Hematopoietic multipotent progenitor cell treated with erythropoietin and hydrocortisone succinate and interleukin-3 and kit ligand, for 8 days (in vitro differentiated cells): ENCODE data around the gene USP37.

Experiments used
- DNase-seq: peaks from one replicate; pipeline ENCODE4 v3.0.0-alpha.2; 2015

Gene USP37

DNA sequence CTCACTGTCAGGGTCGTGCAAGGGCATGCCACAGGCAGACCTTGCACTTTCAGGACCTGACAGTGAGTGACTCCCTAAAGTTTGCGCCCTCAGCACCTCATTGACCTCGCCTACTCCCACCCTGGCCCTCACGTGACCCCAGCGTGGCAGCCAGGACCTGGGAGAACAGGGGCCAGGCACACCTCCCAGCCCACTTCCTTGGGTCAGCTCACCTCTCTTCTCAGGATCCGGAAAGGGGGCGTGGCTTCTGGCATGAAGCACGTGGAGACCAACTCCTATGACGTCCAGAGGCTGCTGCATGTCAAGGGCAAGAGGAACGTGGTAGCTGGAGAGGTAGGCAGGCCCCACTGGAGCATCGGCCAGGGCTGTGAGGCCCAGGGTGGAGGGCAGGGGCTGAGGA lies 140.4 kb downstream of the USP37 start:
- no peak for DNase-seq

DNA sequence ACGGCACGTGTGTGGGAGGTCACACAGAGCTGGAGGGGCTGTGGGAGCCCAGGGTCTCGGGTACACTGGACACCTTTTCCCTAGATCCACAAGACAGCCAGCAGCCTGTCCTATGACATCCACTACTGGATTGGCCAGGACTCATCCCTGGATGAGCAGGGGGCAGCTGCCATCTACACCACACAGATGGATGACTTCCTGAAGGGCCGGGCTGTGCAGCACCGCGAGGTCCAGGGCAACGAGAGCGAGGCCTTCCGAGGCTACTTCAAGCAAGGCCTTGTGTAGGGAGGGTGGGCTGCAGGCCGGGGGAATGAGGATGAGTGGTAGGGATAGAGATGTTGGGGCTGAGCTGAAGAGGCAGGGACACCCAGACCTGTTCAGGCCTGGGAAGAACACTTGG lies 142.6 kb downstream of the USP37 start:
- DNase-seq: no peak

DNA sequence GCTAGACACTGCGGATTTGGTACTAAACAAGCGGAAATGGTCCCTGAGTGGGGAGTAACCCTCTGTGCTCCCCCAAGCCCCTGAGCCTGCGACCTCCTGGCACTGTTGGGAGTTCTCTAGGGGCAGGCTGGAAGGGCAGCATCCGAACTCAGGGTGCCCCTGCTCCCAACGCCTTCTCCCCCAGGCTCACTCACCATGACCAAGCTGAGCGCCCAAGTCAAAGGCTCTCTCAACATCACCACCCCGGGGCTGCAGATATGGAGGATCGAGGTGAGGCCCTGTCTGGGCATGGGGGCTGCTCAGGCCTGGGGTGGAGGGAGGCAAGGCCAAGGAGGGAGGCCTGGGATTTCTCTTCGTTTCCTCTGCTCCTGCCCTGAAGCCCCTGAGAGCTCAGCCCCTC lies 144.6 kb downstream of the USP37 start:
- no peak for DNase-seq

DNA sequence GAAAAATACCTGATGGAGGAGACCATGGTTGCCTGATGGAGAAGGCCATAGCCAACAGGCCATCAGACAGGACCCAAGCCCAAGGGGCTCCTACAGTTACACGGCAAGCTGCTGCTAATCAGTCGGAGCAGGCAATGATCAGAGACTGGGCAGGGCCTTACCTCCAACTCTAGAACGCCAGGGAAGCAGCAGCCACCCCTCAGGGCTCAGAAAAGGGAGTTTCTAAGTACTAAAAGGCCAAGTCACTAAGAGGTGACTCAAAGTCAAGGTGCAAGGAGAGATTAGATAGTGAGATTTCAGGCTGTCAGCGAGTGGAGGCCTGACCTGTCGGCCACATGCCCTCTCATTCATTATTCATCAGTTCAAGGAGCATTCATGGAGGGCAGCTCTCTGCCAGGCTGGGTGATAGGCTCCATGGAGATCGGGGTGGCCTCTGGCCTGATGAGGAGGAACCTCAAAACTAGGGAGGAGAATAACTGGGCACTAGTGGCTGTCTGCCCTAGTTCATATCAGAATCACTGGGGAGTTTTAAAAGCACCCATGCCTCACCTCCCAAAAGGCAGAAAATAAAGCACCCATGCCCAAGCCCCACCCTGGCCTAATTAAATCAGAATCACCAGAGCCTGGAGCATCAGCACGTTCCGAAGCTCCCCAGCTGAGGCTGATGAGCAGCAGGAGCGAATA lies 145.6 kb downstream of the USP37 start:
- peak; percentile 91 for DNase-seq

DNA sequence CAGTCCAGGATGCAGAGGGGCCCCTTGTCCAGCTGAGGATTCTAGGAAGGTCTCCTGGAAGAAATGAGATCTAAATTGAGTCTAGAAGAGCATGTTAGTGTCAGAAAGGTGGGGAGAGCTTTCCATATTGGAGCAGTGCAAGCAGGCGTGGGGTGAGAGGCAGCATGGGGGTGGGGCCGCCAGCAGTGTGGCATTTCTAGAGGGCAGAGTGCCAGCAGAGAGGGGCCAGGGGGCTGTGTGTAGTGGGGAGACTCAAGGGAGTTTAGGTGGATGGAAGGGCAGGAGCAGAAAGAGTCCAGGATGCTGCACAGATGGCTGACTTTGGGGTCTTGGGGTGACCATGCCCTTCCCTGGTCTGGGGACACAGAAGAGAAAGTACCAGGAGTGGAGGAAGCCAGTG lies 147.1 kb downstream of the USP37 start:
- no peak for DNase-seq

DNA sequence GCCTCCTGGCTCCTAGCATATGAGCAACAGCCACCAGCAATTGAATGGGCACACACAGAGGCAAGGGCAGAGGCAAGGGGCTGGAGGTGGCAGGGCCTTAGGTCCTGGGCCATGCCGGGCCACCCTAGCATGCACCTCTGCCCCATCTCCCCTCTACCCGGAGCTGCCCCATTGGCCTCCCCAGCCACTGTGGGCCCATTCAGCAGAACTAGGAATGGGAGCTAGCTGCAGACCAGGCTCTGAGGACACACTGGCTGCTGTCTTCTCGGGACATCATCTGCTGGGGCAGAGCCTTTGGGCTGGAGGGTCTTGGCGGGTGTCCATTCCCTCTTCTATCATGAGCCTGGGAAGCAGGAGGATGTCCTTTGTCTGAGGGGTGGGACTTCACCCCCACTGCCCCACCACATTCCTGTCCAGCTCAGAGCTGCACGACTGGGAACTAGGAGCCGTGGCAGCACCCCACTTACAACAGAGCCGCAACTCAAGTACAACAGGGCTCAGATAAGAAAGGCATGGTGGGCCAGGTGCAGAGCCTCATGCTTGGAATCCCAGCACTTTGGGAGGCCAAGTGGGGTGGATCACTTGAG lies 148.4 kb downstream of the USP37 start:
- DNase-seq: no peak

DNA sequence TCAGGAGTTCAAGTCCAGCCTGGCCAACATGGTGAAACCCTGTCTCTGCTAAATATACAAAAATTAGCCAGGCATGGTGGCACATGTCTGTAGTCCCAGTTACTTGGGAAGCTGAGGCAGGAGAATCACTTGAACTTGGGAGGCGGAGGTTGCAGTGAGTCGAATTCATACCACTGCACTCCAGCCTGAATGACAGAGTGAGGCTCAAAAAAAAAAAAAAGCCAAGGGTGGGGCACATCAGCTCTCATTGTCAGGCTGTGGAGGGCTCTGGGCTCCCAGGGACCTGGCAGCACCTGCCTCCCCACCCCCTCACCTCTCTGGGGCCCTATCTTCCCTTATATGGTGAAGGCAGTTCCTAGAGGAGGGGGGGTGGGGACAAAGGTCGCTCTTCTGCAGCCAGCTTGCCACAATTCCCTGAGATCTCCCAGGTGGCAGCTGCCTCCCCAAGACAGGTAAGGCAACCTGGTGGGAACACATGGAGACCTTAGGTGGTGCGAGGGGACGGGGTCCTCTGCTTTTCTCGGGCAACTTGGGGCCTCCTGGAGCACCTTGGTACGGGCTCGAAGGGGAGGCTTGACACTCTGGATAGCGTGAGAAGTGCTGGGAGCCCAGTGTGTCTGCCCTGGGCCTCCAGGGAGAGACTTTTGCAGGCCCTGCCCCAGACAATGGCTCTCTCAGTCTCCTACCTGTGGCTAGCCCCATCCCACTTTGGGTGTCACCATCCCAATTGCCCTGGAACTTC lies 149.3 kb downstream of the USP37 start, which contains the start of gene VIL1:
VIL1 (plus strand) TSS at position 407 of the 742 bp plus-strand sequence. CDS start 4,656 bp downstream, outside the sequence.
- no peak for DNase-seq

DNA sequence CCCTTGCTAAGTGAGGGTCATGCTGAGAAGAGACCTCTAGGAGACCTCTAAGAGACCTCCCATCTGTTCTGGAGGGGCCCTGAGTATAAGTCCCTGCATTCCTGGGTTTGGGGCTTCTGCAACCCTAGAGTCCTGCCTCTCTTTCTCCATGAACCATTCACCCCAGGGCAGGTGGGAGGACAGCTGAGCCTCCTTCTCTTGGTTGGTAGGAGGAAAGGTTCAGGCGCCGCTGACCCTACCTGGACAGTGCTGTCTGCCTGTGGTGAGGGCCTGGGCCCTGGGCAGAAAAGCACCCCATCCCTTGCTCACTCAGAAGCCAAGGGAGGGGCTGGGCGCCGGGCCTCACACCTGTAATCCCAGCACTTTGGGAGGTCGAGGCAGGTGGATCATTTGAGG lies 149.8 kb downstream of the USP37 start:
- DNase-seq: no peak

DNA sequence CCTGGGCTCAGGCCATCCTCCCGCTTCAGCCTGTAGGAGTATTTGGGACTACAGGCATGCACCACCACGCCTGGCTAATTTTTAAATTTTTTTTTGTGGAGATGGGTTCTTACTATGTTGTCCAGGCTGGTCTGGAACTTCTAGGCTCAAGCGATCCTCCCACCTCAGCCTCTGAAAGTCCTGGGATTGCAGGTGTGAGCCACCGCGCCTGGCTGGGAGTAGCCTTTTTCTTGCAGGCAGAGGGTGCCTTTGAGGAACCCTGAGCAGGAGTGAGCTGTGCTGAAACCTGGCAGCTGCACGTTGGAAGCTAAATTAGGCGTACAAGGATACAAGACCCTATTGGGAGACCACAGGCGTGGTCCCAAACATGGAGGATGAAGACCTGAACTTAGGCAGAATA lies 160.4 kb downstream of the USP37 start:
- no peak for DNase-seq

DNA sequence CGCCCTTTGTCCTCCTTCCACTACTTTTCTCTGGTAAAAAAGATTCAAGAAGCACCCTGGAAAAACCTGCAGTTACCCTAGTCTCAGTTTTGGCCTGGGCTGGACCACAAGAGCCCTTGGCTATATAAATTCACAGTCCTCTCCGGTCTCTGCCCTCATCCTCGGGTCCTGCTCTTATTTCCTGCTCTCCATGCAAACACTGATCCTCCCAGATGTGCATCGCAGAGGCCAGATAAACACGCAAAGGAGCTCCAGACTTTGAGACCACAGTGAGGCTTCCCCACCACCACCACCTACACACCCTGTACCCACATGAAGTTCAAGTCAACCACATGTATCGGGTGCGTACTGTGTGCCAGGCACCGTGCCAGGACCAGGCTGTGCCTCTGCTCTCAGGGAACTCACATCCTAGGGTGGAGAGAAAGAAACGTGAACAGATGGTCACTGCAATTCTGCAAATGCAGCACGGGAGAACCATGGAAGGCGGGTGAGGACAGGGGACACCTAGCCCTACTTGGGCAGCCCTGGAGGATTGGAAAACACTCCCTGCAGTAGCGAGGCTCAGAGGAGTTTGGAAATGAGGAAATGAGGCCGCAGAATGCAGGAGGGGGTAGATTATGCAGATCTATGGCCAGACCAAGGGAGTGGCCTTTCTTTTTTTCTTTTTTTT lies 161.1 kb downstream of the USP37 start:
- peak; percentile 97 for DNase-seq

DNA sequence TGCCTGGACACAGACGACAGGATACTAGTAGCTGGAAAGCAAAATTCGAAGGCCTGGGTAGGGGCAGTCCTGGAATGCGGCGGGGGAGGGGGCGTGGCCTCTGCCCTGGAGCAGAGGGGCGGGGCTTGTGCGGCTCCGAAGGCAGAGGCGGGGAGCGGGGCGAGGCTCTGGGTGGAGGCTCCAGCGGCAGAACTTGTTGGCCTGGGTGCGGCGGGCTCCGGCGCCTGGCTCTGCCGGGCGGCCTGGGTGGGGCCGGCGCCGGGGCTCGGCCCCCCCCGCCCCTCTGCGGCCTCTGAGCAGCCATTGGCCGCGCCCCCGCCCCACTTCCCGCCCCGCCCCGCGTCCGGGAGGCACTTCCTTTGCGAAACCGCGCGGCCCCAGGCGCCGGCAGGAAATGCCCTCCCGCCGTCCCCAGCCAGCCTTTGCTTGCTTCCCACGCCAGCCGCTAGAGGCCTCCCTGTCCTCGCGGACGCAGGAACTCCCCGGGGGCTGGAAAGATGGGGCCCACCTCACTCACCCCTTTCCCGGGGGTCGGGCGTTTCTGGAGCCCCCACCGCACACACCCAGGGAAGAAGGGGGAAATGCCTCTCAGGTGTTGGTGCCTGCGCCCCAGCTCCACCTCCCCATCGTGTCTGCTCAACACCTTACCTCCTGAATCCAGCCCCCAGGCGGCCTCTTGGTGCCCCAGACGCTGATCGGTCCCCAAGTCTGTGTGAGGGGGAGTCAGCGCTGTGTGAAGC lies 161.8 kb downstream of the USP37 start:
- DNase-seq: peak; percentile 95

DNA sequence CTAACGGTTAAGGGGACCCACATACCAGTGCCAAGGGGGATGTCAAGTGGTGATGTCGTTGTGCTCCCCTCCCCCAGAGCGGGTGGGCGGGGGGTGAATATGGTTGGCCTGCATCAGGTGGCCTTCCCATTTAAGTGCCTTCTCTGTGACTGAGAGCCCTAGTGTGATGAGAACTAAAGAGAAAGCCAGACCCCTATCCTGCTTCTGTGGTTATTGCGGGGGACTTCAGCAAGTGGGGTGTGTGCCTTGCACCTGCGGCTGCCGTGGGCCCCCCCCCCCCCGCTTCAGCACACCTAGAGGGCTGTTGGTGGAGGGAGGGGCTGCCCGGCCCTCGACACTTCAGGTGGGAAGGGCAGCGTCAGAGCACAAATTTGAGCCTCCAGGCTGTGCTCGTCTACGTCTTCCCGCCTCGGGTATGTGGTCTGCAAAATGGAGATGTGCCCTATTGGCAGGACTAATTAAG lies 162.4 kb downstream of the USP37 start:
- peak; percentile 43 for DNase-seq

DNA sequence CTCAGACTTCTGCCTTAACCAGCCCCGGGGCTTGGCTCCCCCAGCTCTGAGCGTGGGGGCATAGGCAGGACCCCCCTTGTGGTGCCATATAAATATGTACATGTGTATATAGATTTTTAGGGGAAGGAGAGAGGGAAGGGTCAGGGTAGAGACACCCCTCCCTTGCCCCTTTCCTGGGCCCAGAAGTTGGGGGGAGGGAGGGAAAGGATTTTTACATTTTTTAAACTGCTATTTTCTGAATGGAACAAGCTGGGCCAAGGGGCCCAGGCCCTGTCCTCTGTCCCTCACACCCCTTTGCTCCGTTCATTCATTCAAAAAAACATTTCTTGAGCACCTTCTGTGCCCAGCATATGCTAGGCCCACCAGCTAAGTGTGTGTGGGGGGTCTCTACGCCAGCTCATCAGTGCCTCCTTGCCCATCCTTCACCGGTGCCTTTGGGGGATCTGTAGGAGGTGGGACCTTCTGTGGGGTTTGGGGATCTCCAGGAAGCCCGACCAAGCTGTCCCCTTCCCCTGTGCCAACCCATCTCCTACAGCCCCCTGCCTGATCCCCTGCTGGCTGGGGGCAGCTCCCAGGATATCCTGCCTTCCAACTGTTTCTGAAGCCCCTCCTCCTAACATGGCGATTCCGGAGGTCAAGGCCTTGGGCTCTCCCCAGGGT lies 162.9 kb downstream of the USP37 start:
- DNase-seq: no peak

DNA sequence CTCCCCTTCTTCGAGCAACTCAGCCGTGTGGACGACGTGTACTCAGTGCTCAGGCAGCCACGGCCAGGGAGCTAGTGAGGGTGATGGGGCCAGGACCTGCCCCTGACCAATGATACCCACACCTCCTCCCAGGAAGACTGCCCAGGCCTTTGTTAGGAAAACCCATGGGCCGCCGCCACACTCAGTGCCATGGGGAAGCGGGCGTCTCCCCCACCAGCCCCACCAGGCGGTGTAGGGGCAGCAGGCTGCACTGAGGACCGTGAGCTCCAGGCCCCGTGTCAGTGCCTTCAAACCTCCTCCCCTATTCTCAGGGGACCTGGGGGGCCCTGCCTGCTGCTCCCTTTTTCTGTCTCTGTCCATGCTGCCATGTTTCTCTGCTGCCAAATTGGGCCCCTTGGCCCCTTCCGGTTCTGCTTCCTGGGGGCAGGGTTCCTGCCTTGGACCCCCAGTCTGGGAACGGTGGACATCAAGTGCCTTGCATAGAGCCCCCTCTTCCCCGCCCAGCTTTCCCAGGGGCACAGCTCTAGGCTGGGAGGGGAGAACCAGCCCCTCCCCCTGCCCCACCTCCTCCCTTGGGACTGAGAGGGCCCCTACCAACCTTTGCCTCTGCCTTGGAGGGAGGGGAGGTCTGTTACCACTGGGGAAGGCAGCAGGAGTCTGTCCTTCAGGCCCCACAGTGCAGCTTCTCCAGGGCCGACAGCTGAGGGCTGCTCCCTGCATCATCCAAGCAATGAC lies 163.6 kb downstream of the USP37 start:
- DNase-seq: no peak

DNA sequence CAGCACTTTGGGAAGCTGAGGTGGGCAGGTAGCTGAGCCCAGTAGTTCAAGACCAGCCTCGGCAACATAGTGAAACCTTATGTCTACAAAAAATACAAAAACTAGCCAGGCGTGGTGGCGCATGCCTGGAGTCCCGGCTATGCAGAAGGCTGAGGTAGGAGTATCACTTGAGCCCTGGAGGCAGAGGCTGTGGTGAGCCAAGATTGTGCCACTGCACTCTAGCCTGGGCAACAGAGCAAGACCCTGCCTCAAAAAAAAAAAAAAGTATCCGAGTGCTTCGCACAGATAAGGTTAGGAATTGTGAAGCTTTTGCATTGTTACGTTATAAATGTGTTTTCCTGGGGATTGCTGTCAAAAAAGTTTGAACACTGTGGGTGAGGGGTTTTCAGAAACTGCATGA lies 164.3 kb downstream of the USP37 start:
- DNase-seq: no peak

DNA sequence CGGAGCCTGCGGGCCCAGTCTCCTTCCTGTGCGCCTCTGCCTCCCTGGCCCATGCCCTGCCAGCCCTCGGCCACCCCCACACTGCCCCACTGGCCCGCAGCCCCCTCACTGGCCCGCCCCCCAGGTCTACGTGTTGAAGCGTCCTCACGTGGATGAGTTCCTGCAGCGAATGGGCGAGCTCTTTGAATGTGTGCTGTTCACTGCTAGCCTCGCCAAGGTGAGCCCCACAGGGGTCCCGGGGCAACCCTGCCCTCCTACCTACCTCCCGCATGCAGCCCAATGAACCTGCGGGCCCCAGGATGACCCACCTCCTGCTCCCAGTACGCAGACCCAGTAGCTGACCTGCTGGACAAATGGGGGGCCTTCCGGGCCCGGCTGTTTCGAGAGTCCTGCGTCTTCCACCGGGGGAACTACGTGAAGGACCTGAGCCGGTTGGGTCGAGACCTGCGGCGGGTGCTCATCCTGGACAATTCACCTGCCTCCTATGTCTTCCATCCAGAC lies 165.2 kb downstream of the USP37 start:
- DNase-seq: no peak

DNA sequence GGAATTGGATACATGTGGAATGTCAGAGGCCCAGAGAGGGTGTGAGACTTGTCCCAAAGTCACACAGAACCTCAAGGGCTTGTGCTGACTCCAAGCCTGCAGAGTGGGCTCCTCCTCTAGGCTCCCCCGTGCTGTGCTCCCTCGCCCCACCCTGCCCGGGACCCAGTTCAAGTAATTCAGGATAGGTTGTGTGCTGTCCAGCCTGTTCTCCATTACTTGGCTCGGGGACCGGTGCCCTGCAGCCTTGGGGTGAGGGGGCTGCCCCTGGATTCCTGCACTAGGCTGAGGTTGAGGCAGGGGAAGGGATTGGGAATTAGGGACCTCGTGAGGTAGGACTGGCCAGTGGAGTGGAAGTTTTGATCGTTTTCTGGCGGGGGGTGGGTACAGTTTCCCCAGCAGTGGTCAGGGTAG lies 165.7 kb downstream of the USP37 start:
- DNase-seq: no peak

DNA sequence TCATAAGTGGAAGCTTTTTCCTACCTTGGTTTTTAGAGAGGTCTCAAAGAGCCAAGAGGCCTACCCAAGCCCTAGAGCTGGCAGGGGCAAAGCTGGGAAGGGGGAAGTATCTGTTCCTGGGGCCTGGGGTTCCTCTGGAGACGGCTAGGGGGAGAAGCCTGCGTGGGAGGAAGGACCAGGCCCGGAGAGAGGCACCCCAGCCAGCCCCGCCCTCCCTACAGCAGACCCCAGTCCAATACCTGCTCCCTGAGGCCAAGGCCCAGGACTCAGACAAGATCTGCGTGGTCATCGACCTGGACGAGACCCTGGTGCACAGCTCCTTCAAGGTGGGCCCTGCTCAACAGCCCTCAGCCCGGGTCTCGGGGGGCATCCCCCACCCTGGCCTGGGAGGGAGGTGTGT lies 166.3 kb downstream of the USP37 start:
- no peak for DNase-seq

DNA sequence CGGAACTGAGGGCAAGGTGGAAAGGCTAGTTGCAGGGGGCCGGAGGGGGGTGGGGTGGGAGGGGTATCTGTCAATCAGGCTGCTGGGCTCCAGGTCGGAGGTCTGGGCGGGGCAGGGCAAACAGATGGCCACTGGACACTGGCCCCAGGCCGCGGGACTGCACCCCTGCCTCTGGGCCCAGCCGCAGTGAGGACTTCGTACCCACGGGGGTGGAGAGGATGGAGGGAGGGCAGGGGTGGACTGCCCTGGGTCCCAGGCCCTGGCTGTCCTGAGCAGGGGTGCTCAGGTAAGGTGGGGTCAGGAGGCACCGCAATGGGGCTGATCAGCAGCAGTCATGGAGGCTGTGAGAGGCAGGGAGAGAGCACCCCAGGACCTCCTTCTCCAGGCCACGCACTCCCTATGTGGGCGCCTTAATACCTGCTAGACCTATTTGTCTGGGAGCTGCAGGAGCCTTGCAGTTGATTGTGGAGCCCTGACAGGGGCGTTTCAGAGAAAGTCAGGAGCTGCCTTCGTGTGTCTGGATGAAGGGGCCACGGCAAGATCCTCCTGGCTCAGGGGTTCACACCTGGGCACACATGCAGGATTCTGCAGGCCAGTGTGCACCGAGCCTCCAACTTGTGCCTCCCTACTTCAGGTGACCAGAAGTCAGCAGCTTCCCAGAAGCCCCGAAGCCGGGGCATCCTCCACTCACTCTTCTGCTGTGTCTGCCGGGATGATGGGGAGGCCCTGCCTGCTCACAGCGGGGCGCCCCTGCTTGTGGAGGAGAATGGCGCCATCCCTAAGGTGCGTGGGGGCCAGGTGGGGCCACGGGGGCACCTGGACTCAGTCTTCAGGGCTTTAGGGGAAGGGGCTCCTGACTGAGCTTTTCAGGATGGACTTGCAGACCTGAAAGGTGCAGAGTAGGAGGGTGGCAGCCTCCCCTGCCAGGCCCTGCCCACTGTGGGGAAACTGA lies 166.9 kb downstream of the USP37 start:
- DNase-seq: no peak
